HL-60 (cell line): ENCODE measurements around the gene CCDC85C.

ENCODE experiments used
- DNase-seq, 2 experiments: peaks; one replicate each; pipeline ENCODE4 v3.0.0-alpha.2; 2010 to 2020; ENCODE audit warnings: low read depth in 1 of 2, low spot score in 1 of 2
- H3K27ac ChIP-seq: fragments of 250-450 bp; sonication (Bioruptor Pico); replicated peaks from 2 replicates; pipeline ENCODE4 v1.5.1; 2020; ENCODE audit warnings: mild to moderate bottlenecking, moderate library complexity
- H3K27me3 ChIP-seq: fragments of 250-450 bp; sonication (Bioruptor Pico); 2 replicates; pipeline ENCODE4 v1.5.1; 2021; ENCODE audit warnings: mild to moderate bottlenecking, moderate library complexity; ENCODE audit not compliant: insufficient read depth, poor library complexity, severe bottlenecking
- H3K4me3 ChIP-seq: replicated peaks from 2 replicates; pipeline ENCODE4 v1.5.1; 2011; ENCODE audit warnings: mild to moderate bottlenecking, control low read depth, low read length; ENCODE audit not compliant: insufficient read depth
- GABPA ChIP-seq: IDR thresholded peaks from 2 replicates; pipeline ENCODE4 v1.6.1; 2012; ENCODE audit warnings: low read depth
- POLR2AphosphoS5 ChIP-seq: IDR thresholded peaks from 2 replicates; pipeline ENCODE4 v1.6.1; 2012; ENCODE audit warnings: low read depth
- SPI1 ChIP-seq: IDR thresholded peaks from 2 replicates; pipeline ENCODE4 v1.6.1; 2012; ENCODE audit warnings: low read depth, mild to moderate bottlenecking, borderline replicate concordance
- TF ChIP-seq, protein P1 (sequence below): IDR thresholded peaks from one replicate; pipeline ENCODE4 v1.5.1; 2011; ENCODE audit warnings: low read length, control low read depth, inconsistent platforms; ENCODE audit not compliant: insufficient read depth
- TF ChIP-seq, protein P2 (sequence below): IDR thresholded peaks from 2 replicates; pipeline ENCODE4 v1.6.1; 2012; ENCODE audit warnings: low read depth; ENCODE audit not compliant: insufficient replicate concordance

Gene CCDC85C

DNA sequence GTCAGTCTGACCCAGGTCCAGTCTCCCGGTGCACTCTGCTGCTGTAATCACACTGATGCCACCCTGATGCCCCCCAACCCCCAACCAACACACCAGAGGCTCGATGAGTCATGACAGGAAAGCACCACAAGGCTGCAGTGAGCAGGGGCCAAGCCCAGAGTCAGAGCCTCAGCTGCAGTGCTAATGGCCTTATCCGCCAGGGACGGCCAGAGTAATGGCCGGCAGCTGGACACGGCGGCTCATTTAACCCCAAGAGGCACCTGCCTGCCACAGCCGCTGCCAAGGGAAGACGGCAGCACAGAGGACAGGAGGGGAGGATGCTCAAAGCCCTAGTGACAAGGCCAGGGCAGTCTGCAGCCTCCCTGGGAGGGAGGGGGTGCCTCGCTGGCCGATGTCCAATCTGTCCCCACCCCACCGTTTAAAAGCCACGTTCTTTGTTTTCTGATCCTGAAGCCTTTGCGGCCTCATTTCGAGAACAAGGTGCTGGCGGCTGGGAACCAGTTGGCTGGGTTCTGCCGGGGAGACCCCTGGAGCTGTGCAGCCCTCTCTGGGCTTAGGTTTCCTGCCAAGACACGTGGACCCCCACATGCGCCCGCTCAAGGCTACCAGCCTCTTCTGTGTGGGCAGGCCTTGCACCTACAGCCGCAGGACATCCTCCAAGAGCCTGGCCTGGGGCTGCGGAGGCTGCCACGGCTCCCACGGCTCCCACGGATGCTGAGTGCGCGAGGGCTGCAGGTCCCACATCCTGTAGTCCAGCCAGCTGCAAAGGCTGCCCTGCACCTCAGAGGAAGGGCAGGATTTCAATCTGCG, 13.1 kb downstream of the CCDC85C start:
- DNase-seq, result no peak

DNA sequence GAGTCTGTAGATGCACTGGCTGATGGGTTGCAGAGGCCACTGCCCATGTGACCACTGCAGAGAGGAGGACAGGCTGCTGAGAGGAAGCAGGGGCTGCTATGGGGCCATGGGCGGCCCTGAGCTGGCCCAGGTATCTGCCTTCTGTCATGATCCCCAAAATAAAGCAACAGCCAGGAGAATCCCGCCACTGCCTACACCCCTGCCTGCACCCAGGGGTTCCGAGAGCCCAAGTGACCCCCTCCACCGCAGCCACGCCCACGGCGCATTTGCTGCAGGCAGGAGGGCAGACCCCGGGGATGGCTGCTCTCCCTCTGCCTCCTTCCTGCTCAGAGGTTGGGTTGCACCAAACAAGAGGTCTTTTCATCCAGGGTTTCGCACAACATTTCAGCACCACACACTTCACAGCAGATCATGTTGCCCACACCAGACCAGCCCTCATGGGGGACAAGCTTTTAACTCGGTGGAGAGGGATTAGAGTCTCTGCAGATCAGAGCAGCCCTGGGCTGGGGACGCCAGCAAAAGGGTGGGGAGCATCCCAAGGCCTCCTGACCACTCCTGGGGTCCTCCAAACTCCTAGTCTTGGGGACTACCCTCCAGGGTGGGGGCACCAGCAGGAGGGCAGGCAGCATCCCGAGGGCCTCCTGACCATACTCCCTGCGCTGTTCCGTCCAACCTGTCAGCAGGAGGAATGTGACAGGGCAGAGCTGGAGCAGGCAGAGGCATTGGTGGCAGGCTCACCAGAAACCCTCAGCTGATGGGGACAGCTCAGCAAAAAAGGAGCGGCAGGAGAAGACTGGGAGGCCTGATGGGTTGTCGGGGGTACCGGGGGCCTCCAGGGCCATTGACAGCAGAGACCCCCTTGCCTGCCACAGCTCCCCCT, 14.1 kb downstream of the CCDC85C start:
- DNase-seq, result no peak
- no peak overlapping the region for H3K27ac ChIP-seq

More for the DNA sequence above, 13.1 kb downstream of the CCDC85C start:
- Histone ChIP-seq H3K4me3 (no peak overlapping the region), H3K27ac (no peak overlapping the region), H3K27me3 (no peaks in the 10 kb centered on the region)
- TF ChIP-seq SPI1, result no peak
- TF ChIP-seq, protein P1, sequence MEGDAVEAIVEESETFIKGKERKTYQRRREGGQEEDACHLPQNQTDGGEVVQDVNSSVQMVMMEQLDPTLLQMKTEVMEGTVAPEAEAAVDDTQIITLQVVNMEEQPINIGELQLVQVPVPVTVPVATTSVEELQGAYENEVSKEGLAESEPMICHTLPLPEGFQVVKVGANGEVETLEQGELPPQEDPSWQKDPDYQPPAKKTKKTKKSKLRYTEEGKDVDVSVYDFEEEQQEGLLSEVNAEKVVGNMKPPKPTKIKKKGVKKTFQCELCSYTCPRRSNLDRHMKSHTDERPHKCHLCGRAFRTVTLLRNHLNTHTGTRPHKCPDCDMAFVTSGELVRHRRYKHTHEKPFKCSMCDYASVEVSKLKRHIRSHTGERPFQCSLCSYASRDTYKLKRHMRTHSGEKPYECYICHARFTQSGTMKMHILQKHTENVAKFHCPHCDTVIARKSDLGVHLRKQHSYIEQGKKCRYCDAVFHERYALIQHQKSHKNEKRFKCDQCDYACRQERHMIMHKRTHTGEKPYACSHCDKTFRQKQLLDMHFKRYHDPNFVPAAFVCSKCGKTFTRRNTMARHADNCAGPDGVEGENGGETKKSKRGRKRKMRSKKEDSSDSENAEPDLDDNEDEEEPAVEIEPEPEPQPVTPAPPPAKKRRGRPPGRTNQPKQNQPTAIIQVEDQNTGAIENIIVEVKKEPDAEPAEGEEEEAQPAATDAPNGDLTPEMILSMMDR, result no peak
- TF ChIP-seq, protein P2, sequence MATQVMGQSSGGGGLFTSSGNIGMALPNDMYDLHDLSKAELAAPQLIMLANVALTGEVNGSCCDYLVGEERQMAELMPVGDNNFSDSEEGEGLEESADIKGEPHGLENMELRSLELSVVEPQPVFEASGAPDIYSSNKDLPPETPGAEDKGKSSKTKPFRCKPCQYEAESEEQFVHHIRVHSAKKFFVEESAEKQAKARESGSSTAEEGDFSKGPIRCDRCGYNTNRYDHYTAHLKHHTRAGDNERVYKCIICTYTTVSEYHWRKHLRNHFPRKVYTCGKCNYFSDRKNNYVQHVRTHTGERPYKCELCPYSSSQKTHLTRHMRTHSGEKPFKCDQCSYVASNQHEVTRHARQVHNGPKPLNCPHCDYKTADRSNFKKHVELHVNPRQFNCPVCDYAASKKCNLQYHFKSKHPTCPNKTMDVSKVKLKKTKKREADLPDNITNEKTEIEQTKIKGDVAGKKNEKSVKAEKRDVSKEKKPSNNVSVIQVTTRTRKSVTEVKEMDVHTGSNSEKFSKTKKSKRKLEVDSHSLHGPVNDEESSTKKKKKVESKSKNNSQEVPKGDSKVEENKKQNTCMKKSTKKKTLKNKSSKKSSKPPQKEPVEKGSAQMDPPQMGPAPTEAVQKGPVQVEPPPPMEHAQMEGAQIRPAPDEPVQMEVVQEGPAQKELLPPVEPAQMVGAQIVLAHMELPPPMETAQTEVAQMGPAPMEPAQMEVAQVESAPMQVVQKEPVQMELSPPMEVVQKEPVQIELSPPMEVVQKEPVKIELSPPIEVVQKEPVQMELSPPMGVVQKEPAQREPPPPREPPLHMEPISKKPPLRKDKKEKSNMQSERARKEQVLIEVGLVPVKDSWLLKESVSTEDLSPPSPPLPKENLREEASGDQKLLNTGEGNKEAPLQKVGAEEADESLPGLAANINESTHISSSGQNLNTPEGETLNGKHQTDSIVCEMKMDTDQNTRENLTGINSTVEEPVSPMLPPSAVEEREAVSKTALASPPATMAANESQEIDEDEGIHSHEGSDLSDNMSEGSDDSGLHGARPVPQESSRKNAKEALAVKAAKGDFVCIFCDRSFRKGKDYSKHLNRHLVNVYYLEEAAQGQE, result no peak
- TF ChIP-seq POLR2AphosphoS5, result no peak
- TF ChIP-seq GABPA, result no peak

DNA sequence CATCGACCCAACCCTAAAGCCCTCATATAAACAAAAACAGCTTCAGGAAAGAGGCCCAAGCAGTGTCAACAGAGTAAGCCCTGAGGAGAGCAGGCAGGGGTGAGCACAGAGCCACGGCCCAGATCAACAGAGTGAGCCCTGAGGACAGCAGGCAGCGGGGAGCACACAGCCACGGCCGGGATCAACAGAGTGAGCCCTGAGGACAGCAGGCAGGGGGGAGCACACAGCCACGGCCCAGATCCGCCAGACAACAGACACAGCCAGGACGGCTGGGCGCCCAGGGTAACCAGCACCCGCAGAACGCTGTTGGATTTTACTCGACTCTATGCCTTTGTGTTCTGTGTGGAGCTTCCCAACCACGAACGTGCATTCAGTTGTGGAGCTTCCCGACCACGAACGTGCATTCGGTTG, 15.0 kb downstream of the CCDC85C start:
- no peaks in the 10 kb centered on the region for H3K27me3 ChIP-seq
- H3K4me3 ChIP-seq, result no peak overlapping the region
- no peak for DNase-seq
- no peak overlapping the region for H3K27ac ChIP-seq
- TF ChIP-seq GABPA (no peak), SPI1 (no peak), POLR2AphosphoS5 (no peak)
- TF ChIP-seq, protein P2, result no peak
- TF ChIP-seq, protein P1, result no peak

More for the DNA sequence above, 14.1 kb downstream of the CCDC85C start:
- TF ChIP-seq GABPA, result no peak
- TF ChIP-seq, protein P2, result no peak
- no peaks in the 10 kb centered on the region for H3K27me3 ChIP-seq
- no peak overlapping the region for H3K4me3 ChIP-seq
